ENCODE results near the gene DCAF5.

DNA sequence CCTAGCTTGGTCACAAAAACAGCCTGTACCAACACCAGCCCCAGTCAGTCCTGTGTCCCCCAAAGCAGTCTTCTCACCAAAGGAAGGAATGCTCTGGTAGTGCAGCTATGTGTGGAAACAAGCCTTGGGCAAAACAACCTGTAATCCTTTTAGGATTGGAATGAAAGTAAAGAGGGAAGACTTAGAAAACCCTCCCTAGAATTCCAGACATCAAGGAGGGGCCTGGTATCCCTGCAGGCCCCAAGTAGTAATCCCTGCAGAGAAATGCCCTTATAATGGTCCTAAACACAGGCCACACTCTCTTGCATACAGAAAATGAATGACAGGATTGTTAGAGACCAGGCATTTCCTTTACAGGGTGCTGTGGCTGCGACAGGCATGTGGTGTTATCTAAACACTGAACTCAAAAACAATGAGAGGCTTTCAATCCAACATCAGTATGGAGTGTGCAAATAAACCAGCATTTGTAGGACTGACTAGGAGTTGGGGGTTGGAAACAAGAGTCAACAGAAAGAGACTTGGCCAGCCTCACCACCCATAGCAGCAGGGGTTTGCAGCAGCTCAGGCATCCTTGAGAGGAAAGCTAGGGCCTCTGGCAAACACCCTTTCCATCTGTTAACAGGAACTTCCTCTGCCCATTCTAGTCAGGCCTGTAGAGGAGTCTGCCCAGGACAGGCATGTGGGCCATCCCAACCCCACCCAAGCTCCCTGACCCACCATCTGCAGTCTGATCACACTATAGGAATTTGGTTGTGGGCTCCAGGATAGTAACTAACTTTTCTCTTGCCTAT, 59.1 kb downstream of the DCAF5 start:
- TF ChIP-seq, protein P1, sequence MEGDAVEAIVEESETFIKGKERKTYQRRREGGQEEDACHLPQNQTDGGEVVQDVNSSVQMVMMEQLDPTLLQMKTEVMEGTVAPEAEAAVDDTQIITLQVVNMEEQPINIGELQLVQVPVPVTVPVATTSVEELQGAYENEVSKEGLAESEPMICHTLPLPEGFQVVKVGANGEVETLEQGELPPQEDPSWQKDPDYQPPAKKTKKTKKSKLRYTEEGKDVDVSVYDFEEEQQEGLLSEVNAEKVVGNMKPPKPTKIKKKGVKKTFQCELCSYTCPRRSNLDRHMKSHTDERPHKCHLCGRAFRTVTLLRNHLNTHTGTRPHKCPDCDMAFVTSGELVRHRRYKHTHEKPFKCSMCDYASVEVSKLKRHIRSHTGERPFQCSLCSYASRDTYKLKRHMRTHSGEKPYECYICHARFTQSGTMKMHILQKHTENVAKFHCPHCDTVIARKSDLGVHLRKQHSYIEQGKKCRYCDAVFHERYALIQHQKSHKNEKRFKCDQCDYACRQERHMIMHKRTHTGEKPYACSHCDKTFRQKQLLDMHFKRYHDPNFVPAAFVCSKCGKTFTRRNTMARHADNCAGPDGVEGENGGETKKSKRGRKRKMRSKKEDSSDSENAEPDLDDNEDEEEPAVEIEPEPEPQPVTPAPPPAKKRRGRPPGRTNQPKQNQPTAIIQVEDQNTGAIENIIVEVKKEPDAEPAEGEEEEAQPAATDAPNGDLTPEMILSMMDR (IDR thresholded peaks at IDR 0.05) = no peak
- TF ChIP-seq POLR2A (IDR thresholded peaks at IDR 0.05) = no peak
